AG04450 (cell line): ENCODE data around the gene NAV3. TPM values are rescaled to one million over a fixed set of nuclear protein-coding genes. Genes with fewer than 3 reads are reported as not detected.

Experiments
- CTCF ChIA-PET: fragments of 300-600, 350-600 bp; formaldehyde crosslinking; extraction: SDS; loops from one replicate; lab custom pipeline; 2022; ENCODE audit warnings: antibody characterized with exemption, inconsistent platforms; lab: Charles Lee
- POLR2A ChIA-PET: fragments of 350-600 bp; formaldehyde crosslinking; extraction: SDS; loops from one replicate; lab custom pipeline; 2021; ENCODE audit warnings: antibody characterized with exemption, inconsistent platforms; lab: Yijun Ruan, JAX
- DNase-seq: peaks from one replicate; pipeline ENCODE4 v3.0.0-alpha.2; 2011; ENCODE audit warnings: low read depth, low spot score
- H3K27ac ChIP-seq: one replicate; pipeline ENCODE4 v1.5.1; 2012; ENCODE audit warnings: low read depth, low read length, control low read depth
- H3K27me3 ChIP-seq: one replicate; pipeline ENCODE4 v1.6.0; 2012; ENCODE audit warnings: low read length; ENCODE audit not compliant: control insufficient read depth, insufficient read depth
- H3K4me3 ChIP-seq: 2 replicates; pipeline ENCODE4 v1.5.1; 2011; ENCODE audit warnings: mild to moderate bottlenecking, low read depth, low read length, control low read depth
- H3K9me3 ChIP-seq: 2 replicates; pipeline ENCODE4 v1.5.1; 2012; ENCODE audit warnings: low read length; ENCODE audit not compliant: control insufficient read depth, insufficient read depth
- CTCF ChIP-seq: IDR thresholded peaks from 2 replicates; pipeline ENCODE4 v1.5.1; 2011; ENCODE audit warnings: low read depth, low read length, control low read depth, inconsistent platforms
- polyA plus RNA-seq: library from polyadenylated mRNA; depleted of rRNA; stranded (reverse); fragments of >200 nt; gene quantifications from 2 replicates; pipeline ENCODE4 v1.2.3, GENCODE V29; 2011

Gene NAV3
- polyA plus RNA-seq, 1 experiment: 36.1 TPM

DNA sequence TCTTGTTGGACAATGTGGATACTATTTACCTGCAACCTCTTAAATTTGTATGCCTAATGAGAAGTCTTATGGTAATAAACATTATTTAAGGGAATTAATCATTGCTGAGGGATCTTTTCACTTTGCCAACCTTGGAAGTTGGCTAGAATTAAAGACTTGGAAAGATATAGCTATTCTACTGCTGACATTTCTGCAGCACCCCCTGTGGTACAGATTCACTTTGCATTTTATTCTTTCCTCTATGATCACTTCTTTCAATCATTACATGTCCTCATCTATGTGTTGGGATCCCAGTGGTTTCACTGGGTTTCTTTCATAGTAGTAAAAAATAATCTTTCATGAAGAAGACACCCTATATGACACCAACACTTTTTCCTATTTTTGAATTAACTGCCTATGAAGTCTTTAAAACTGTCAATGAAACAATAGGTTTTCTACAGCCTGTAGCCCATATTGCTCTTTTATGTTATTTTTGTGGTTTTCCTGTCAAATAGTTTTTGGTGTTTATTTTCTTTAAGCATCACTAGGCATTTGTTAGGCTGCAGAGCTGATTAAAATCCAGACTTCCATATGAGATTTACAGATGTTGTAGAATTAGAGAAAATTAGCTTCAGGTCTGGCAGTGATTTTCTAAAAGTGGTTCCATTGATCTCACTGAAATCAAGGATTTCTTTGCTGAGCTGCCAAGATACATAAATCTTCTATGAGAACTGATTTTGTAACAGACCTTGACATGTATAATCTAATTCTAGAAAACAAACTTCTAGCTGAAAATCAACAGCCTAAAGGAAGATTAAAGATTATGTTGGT, 256.1 kb downstream of the NAV3 start:
- H3K9me3 ChIP-seq: no peaks in the 10 kb centered on the region
- DNase-seq: no peak
- no peaks in the 10 kb centered on the region for H3K27me3 ChIP-seq
- H3K27ac ChIP-seq: no peak overlapping the region
- no peak overlapping the region for H3K4me3 ChIP-seq
- peak; percentile 27; the same call in 1 of the 2 replicates for TF ChIP-seq CTCF
- ChIA-PET CTCF (interaction anchor here (1.4 to 1.7 kb wide), 3 partner anchors 11 to 25 kb away, joined by 3 to 6 read pairs (median 3); no protein-coding TSS in a partner anchor), POLR2A (no interaction called here)

DNA sequence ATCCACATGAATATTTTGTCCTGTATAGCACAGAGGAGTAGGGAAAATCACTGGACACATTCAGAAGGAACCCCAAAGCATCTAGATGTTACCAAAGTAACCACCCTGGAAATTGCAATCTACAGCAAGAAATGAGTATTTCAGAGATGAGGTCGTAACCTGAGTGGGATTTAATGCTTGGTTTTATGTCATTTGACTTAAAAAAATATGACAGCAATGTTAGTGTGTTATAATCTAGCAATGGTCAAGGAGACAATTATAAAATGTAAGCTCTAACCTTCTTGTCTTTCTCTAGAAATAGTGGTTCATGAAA, 256.6 kb downstream of the NAV3 start:
- H3K9me3 ChIP-seq: no peaks in the 10 kb centered on the region
- no peaks in the 10 kb centered on the region for H3K27me3 ChIP-seq
- H3K4me3 ChIP-seq: no peak overlapping the region
- POLR2A ChIA-PET: no interaction called here
- no peak for TF ChIP-seq CTCF
- CTCF ChIA-PET: interaction anchor here (1.4 to 1.5 kb wide), 2 partner anchors 12 to 25 kb away, joined by 3 read pairs; no protein-coding TSS in a partner anchor
- DNase-seq: no peak
- H3K27ac ChIP-seq: no peak overlapping the region

DNA sequence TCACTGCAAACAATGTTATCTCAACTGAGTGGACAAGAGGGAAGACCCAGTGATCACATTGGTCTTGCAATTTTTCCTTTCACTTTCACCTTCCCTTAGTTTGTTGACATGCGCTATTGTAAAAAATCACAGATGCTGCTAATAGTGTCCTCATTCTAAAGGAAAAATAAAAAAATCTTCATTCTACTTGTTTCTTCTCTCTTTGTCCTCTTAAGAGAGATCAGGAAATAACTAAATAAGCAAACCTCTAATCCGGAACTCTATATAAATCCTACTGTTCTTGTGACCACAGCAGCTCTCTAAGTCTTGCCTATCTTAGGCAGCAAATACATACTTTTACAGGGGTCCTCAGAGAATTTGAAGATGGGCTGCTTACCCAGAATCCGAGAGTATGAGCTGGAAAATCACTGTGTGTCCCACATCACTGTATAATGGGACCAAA, 257.7 kb downstream of the NAV3 start:
- TF ChIP-seq CTCF: no peak
- Histone ChIP-seq H3K4me3 (peak overlapping the region; percentile 23), H3K9me3 (no peaks in the 10 kb centered on the region), H3K27me3 (no peaks in the 10 kb centered on the region), H3K27ac (no peak overlapping the region)
- ChIA-PET CTCF (no interaction called here), POLR2A (no interaction called here)
- DNase-seq: no peak

- no peaks in the 10 kb centered on the region for H3K9me3 ChIP-seq
- no peak overlapping the region for H3K27ac ChIP-seq
- ChIA-PET CTCF (interaction anchor here (1.5 kb wide), 1 partner anchor 165 kb away, joined by 5 read pairs; no protein-coding TSS in a partner anchor), POLR2A (interaction anchor here (0.7 kb wide), 1 partner anchor 25 kb away, joined by 3 read pairs; no protein-coding TSS in a partner anchor)
- H3K4me3 ChIP-seq: no peak overlapping the region
- no peaks in the 10 kb centered on the region for H3K27me3 ChIP-seq
- DNase-seq: no peak
- no peak for TF ChIP-seq CTCF
Measured at GRCh38 chr12:78090266-78090665, 259.6 kb downstream of the NAV3 start.

DNA sequence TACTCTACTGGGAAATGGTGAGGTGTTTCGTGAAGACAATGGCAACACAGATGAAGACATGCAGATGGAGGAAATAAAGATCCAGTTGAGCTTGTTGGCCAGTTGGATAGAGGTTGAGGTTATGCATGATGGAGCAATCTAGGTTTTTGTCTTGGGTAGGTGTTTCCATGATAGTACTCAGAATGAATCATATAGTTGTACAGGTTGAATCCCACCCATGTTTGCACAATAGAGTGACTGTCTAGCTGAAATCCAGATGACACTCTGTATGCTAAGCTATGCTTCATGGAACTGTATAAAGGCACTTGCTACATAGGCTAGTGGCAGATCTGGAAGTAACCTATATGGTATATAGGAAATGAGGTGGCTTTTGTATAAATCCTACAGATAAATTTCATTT, 264.9 kb downstream of the NAV3 start:
- ChIA-PET POLR2A (no interaction called here), CTCF (no interaction called here)
- Histone ChIP-seq H3K27ac (no peak overlapping the region), H3K4me3 (no peak overlapping the region), H3K9me3 (no peaks in the 10 kb centered on the region), H3K27me3 (no peaks in the 10 kb centered on the region)
- DNase-seq: no peak
- TF ChIP-seq CTCF: no peak
